ENCODE data around the gene CASKIN1. TPM values are rescaled to one million over a fixed set of nuclear protein-coding genes. Genes with fewer than 3 reads are reported as not detected.

CASKIN1 gene
- total RNA-seq, 2 experiments from 2014 or later, result 0.09 TPM; not detected in 1

DNA sequence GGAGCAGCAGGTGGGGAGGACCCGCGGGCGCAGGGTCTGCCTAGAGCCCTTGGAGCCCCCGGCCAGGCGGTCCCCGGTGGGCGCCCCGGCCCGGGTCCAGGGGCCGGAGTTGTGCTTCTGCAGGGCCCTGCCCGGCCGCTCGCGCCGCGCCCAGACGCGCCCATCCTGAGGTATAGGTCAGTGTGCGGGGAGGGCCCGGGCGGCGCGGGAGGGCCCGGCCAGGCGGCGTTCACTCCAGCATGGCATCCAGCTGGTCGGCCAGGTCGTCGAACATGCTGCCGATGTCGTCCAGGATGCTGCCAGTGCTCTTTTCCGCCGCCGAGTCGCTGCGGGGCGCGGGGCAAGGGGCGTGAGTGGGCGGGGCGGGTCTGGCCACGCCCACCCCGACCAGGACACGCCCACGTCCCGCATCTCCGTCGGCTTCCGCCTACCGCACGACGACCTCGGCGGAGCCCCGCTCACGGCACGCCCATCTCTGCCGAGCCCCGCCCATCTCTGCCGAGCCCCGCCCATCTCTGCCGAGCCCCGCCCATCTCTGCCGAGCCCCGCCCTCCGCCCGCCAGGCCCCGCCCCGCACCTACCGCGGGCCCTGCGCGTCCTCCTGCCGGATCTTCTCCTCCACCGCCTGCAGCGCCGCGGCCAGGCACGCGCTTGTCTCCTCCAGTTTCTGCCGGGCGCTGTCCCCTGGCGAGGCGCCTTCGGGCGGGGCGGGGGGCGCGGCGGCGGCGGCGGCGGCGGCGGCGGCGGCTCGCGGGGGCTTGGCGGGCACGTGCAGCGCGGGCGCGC is 17.9 kb downstream of the CASKIN1 start:
- H3K27ac Mint-ChIP-seq, result no peak overlapping the region
- ATAC-seq (peak; percentile 63), DNase-seq (peak; percentile 43)
- H3K4me1 Mint-ChIP-seq, result no peaks in the 10 kb centered on the region
- H3K36me3 Mint-ChIP-seq, result peaks cover 9% of the 10 kb centered on the region
- H3K4me3 Mint-ChIP-seq, result no peak overlapping the region
- no peaks in the 10 kb centered on the region for H3K9me3 Mint-ChIP-seq (ENCODE audit: low read depth)
- no peaks in the 10 kb centered on the region for H3K27me3 Mint-ChIP-seq
- CTCF ChIA-PET, result no interaction called here

DNA sequence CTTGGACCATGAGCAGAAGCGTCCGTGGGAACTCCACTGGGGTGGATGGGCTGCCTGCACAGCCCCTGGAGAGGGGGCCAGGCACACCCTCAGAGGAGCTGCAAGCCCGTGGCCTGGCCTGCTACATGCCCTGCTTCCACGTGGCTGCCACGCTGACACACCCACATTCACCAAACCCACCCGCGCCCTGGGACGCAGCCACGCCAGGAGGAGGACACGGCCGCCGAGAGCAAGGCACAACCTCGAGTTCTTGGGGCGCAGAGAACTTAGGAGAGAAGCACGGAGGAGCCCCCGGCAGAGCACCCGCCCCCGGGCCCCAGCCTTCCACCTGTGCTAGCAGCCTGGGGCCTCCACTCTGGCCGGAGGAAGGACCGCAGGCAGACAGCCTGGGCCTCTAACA is 18.8 kb downstream of the CASKIN1 start:
- no peak overlapping the region for H3K4me3 Mint-ChIP-seq
- no peaks in the 10 kb centered on the region for H3K9me3 Mint-ChIP-seq (ENCODE audit: low read depth)
- no peaks in the 10 kb centered on the region for H3K4me1 Mint-ChIP-seq
- ATAC-seq, result no peak
- CTCF ChIA-PET, result no interaction called here
- no peaks in the 10 kb centered on the region for H3K27me3 Mint-ChIP-seq
- H3K36me3 Mint-ChIP-seq, result peaks cover 9% of the 10 kb centered on the region
- DNase-seq, result no peak
- H3K27ac Mint-ChIP-seq, result no peak overlapping the region

DNA sequence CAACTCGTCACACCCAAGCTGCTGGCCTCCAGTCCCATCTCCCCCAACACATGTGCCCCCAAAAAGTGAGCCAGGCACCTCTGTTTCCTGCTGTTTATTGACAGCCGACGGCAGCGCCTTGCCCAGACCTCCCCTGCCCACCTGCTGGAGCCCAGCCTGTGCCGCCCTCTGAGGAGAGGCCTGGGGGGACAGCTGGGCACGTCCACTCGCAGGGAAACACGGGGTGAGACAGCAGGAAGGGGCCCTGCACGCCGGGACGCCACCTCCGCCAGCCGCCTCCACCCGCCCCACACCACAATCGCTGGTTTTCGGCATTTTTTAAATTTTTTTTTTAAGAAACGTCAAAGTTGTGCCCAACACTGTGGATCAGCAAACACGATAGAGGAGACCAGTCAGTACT is 19.3 kb downstream of the CASKIN1 start:
- H3K4me1 Mint-ChIP-seq, result no peaks in the 10 kb centered on the region
- H3K27ac Mint-ChIP-seq, result no peak overlapping the region
- peaks cover 9% of the 10 kb centered on the region for H3K36me3 Mint-ChIP-seq
- DNase-seq, result no peak
- CTCF ChIA-PET, result no interaction called here
- H3K9me3 Mint-ChIP-seq (ENCODE audit: low read depth), result no peaks in the 10 kb centered on the region
- no peaks in the 10 kb centered on the region for H3K27me3 Mint-ChIP-seq
- no peak for ATAC-seq
- no peak overlapping the region for H3K4me3 Mint-ChIP-seq

DNA sequence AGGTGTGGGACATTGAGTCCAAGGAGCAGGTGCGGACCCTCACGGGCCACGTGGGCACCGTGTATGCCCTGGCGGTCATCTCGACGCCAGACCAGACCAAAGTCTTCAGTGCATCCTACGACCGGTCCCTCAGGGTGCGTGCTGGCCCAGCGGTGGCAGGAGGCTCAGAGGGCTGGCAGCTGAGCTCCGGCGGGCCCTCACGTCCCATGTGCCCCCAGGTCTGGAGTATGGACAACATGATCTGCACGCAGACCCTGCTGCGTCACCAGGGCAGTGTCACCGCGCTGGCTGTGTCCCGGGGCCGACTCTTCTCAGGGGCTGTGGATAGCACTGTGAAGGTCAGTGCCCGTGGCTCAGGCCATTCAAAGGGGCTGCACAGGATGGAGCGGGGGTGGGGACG is 20.4 kb downstream of the CASKIN1 start:
- Mint-ChIP-seq H3K27ac (peak overlapping the region; percentile 54), H3K27me3 (no peaks in the 10 kb centered on the region), H3K4me1 (no peaks in the 10 kb centered on the region), H3K4me3 (no peak overlapping the region), H3K36me3 (peaks cover 12% of the 10 kb centered on the region), H3K9me3 (ENCODE audit: low read depth) (no peaks in the 10 kb centered on the region)
- DNase-seq (no peak), ATAC-seq (no peak)
- CTCF ChIA-PET, result no interaction called here

DNA sequence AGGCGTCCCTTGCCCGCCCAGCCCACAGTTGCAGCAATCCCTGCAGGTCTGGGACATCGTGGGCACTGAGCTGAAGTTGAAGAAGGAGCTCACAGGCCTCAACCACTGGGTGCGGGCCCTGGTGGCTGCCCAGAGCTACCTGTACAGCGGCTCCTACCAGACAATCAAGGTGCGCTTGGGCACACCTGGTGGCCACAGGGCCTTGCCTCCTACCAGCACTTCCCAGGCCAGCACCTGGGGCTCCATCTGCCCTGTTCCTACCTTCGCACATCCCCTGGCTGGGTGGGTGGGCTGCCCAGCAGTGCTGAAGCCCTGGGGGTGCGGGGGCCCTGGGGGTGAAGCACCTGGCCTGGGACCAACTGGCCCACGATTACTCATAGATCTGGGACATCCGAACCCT is 21.0 kb downstream of the CASKIN1 start:
- Mint-ChIP-seq H3K36me3 (peaks cover 12% of the 10 kb centered on the region), H3K4me1 (no peaks in the 10 kb centered on the region), H3K27me3 (no peaks in the 10 kb centered on the region), H3K9me3 (ENCODE audit: low read depth) (no peaks in the 10 kb centered on the region), H3K27ac (no peak overlapping the region), H3K4me3 (no peak overlapping the region)
- ATAC-seq (no peak), DNase-seq (no peak)
- CTCF ChIA-PET, result no interaction called here

DNA sequence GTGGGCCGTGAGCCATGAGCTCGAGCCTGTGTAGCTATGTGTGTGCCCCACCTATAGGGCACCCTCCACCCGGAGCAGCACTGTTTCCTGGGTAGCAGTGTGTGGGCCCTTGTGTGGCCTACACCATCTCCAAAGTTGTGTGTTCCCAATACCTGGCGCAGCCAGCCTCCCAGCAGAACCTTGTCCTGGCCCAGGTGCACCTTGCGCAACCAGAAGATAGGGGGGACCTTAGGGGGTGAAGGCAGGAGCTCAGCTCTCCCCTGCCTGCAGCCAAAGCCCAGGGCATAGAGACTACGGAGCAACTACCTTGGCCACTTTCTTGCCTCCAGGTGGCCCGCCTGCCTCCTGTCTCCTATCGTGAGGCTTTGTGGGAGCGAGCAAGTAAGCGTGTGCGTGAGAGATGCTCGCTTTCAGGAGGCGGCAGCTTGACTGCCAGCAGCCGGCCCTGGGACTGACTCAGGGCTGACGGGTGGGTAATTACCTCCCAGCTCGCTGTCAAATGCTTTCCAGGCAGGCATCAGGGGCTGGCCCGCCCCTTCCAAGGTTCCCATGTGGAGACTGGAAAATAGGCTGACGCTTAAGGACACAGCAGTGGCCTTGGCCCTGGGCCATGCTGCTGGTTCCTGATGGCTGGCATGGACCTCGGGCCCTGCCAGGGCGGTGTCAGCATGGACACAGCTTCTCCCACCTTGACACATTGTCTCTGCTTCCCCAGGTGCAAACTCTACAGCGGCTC is 21.8 kb downstream of the CASKIN1 start:
- no peak overlapping the region for H3K4me3 Mint-ChIP-seq
- no peak overlapping the region for H3K27ac Mint-ChIP-seq
- H3K27me3 Mint-ChIP-seq, result no peaks in the 10 kb centered on the region
- DNase-seq (no peak), ATAC-seq (no peak)
- CTCF ChIA-PET, result interaction anchor here (1.6 kb wide), 1 partner anchor 19 kb away, joined by 4 read pairs; the partner anchor contains the start of gene TRAF7
- H3K36me3 Mint-ChIP-seq, result peaks cover 12% of the 10 kb centered on the region
- H3K4me1 Mint-ChIP-seq, result no peaks in the 10 kb centered on the region
- H3K9me3 Mint-ChIP-seq (ENCODE audit: low read depth), result no peaks in the 10 kb centered on the region

DNA sequence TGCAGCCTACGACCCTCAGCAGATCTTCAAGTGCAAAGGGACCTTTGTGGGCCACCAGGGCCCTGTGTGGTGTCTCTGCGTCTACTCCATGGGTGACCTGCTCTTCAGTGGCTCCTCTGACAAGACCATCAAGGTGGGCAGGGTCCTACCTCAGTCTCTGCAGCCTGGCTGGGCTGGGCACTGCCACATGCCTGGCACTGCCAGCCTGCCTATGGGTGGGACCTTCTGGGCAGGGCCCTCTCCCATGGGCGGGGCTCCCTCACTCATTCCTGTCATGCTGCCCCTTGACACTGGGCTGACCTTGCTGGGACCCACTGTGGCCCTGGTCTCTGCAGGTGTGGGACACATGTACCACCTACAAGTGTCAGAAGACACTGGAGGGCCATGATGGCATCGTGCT is 22.5 kb downstream of the CASKIN1 start:
- Mint-ChIP-seq H3K27me3 (no peaks in the 10 kb centered on the region), H3K4me3 (no peak overlapping the region), H3K4me1 (no peaks in the 10 kb centered on the region), H3K9me3 (ENCODE audit: low read depth) (no peaks in the 10 kb centered on the region), H3K27ac (no peak overlapping the region), H3K36me3 (peaks cover 12% of the 10 kb centered on the region)
- CTCF ChIA-PET, result interaction anchor here (1.6 kb wide), 1 partner anchor 18 kb away, joined by 4 read pairs; the partner anchor contains the start of gene TRAF7
- DNase-seq, result no peak
- ATAC-seq, result no peak

DNA sequence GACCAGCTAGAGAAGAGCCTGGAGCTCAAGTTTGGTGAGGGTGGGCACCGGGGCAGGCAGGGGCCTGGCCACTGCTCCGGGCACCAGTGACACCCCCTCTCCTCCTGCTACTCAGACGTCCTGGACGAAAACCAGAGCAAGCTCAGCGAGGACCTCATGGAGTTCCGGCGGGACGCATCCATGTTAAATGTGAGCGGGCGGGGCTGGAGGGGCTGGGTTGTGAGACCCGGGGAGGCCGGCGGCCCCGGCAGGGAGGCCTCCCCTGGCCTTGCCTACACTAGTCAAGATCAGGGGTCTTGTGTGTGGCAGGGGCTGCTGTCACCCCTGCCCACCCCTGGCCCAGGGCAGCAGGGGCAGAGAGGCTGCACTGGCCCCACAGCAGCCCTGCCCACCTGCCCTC is 23.0 kb downstream of the CASKIN1 start:
- H3K36me3 Mint-ChIP-seq, result peaks cover 12% of the 10 kb centered on the region
- CTCF ChIA-PET, result interaction anchor here (1.6 kb wide), 1 partner anchor 18 kb away, joined by 4 read pairs; the partner anchor contains the start of gene TRAF7
- H3K9me3 Mint-ChIP-seq (ENCODE audit: low read depth), result no peaks in the 10 kb centered on the region
- H3K4me1 Mint-ChIP-seq, result no peaks in the 10 kb centered on the region
- H3K27ac Mint-ChIP-seq, result no peak overlapping the region
- H3K4me3 Mint-ChIP-seq, result no peak overlapping the region
- H3K27me3 Mint-ChIP-seq, result no peaks in the 10 kb centered on the region
- ATAC-seq, result no peak
- no peak for DNase-seq

DNA sequence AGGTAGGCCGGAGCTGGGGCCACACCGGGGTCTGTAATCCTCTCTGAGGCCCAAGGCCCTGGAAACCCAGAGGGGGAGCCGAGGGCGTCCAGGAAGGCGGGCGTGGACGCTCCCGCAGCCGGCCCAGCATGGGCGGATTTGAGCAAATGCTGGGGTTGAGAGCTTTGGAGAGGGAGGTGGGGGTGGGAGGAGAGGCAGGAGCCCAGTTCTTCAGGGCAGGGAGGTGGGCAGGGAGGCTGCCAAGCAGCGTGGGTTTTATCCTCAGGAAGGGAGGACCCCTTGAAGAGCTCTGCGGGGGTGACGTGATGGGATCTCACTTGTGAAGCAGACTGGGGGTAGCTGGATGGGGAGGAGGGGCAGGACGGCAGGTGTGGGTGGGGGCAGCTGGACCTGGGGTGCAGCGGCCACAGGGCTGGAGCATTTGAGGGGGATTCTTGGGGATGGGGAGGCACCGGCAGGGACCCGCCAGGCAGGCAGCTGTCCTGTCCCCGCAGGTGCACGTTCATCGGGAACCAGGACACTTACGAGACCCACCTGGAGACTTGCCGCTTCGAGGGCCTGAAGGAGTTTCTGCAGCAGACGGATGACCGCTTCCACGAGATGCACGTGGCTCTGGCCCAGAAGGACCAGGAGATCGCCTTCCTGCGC is 23.6 kb downstream of the CASKIN1 start:
- CTCF ChIA-PET, result interaction anchor here (1.6 kb wide), 1 partner anchor 17 kb away, joined by 4 read pairs; the partner anchor contains the start of gene TRAF7
- no peak overlapping the region for H3K4me3 Mint-ChIP-seq
- ATAC-seq, result no peak

DNA sequence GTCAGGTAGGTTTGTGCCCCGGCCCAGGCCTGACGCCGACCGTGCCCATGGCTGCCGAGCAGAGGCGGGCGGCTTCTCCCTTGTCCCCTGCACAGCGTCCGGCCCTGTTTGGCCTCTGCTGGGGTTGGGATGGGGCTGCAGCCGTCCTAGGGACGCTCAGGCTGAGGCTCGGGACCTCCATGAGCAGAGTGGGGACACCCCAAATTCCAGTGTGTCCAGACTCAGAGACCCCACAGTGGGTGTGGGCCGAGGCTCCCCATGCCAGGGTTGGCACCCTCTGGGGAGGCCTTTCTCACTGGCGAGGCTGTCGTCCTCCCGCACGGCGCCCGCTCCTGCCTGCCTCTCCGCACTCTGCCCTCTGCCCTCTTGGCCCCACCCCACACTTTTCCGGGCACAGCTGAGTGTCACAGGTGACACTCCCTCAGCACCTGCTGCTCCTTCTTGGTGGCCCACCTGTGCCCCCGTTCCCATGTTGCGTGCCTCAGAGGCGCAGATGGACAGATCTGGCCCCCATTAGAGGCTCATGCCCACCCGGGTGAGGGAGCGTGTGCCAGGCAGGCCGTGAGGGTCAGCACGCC is 24.7 kb downstream of the CASKIN1 start:
- H3K27me3 Mint-ChIP-seq, result no peaks in the 10 kb centered on the region
- H3K36me3 Mint-ChIP-seq, result peaks cover 8% of the 10 kb centered on the region
- H3K4me1 Mint-ChIP-seq, result no peaks in the 10 kb centered on the region
- ATAC-seq (no peak), DNase-seq (no peak)
- CTCF ChIA-PET, result no interaction called here
- H3K9me3 Mint-ChIP-seq (ENCODE audit: low read depth), result no peaks in the 10 kb centered on the region
- H3K27ac Mint-ChIP-seq, result no peak overlapping the region
- H3K4me3 Mint-ChIP-seq, result no peak overlapping the region

More for the DNA sequence above, 23.6 kb downstream of the CASKIN1 start:
- H3K9me3 Mint-ChIP-seq (ENCODE audit: low read depth), result no peaks in the 10 kb centered on the region
- peaks cover 12% of the 10 kb centered on the region for H3K36me3 Mint-ChIP-seq
- no peak for DNase-seq
- no peaks in the 10 kb centered on the region for H3K27me3 Mint-ChIP-seq
- H3K27ac Mint-ChIP-seq, result no peak overlapping the region
- H3K4me1 Mint-ChIP-seq, result no peaks in the 10 kb centered on the region

DNA sequence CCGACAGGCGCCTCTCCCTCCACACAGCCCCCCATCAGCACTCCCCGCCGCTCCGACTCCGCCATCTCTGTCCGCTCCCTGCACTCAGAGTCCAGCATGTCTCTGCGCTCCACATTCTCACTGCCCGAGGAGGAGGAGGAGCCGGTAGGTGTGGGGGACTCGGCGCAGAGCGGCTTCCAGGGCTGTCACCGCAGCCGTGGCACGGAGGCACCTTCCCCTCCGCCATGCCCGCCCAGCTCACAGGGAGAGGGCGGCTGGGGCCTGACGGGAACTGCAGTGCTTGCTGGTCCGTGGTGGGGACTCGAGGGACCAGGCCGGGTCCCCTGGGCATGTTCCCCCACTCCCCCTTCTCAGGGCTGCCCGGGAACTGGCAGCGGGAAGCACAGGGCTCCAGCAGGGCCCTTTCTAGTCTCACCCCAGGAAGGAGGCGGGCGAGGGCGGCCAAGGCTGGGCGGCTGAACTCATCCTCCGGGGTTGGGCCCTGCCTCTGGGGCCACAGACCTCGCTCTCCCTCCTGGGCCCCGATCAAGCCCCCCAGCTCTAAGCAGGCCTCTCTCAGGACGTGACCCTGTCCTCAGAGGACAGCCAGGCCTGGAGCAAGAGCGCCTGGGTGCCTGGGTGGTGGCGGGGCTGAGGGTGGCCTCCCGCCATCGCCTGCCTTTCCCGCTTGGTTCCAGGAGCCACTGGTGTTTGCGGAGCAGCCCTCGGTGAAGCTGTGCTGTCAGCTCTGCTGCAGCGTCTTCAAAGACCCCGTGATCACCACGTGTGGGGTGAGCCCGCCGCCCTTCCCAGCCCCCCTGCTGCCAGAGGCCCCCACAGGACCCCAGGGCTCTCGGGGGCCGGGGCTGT is 25.6 kb downstream of the CASKIN1 start:
- ATAC-seq (no peak), DNase-seq (no peak)
- Mint-ChIP-seq H3K4me3 (no peak overlapping the region), H3K4me1 (no peaks in the 10 kb centered on the region), H3K9me3 (ENCODE audit: low read depth) (no peaks in the 10 kb centered on the region), H3K36me3 (peaks cover 9% of the 10 kb centered on the region), H3K27ac (no peak overlapping the region), H3K27me3 (no peaks in the 10 kb centered on the region)
- CTCF ChIA-PET, result no interaction called here

DNA sequence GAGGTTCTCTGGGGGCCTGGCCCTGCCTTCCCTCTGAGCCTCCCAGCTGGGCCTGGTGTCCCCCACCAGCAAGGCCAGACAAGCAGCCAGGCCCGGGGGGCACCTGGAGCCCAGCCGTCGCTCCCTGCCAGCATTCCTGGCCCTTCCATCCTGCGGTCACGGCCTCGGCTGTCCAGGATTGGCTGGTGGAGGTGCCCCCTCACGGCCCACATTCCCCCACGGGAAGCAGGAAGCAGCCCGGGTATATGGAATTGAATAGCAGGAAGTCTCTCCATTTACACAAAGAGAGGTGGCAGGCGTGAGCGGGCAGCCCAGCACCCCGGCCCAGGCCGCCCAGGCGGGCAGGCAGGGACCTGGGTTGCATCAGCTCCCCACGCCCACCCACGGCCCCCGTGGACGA is 26.3 kb downstream of the CASKIN1 start:
- ATAC-seq, result no peak
- peaks cover 10% of the 10 kb centered on the region for H3K36me3 Mint-ChIP-seq
- H3K4me1 Mint-ChIP-seq, result no peaks in the 10 kb centered on the region
- no peaks in the 10 kb centered on the region for H3K9me3 Mint-ChIP-seq (ENCODE audit: low read depth)
- no peak overlapping the region for H3K4me3 Mint-ChIP-seq
- no peak for DNase-seq
- no peaks in the 10 kb centered on the region for H3K27me3 Mint-ChIP-seq
- no peak overlapping the region for H3K27ac Mint-ChIP-seq
- CTCF ChIA-PET, result no interaction called here
